Mucosa of stomach (tissue), 1 donor: ENCODE data around the gene PLCB1.

Experiments
- H3K27me3 ChIP-seq: one replicate; pipeline ENCODE4 v1.7.0; 2013; ENCODE audit warnings: mild to moderate bottlenecking, low read length; ENCODE audit not compliant: control insufficient read depth, insufficient read depth
- H3K36me3 ChIP-seq: one replicate; pipeline ENCODE4 v1.7.0; 2013; ENCODE audit warnings: low read length; ENCODE audit not compliant: control insufficient read depth, insufficient read depth
- H3K4me1 ChIP-seq: one replicate; pipeline ENCODE4 v1.7.0; 2013; ENCODE audit warnings: mild to moderate bottlenecking, low read length; ENCODE audit not compliant: control insufficient read depth, insufficient read depth
- H3K4me3 ChIP-seq: one replicate; pipeline ENCODE4 v1.7.0; 2013; ENCODE audit warnings: low read length
- H3K9ac ChIP-seq: one replicate; pipeline ENCODE4 v1.7.0; 2013; ENCODE audit warnings: mild to moderate bottlenecking, low read length, moderate library complexity
- H3K9me3 ChIP-seq: one replicate; pipeline ENCODE4 v1.7.0; 2013; ENCODE audit warnings: mild to moderate bottlenecking, low read length, moderate library complexity; ENCODE audit not compliant: control insufficient read depth
- donor health status: Pancreatic carcinoma.

PLCB1 gene

GRCh38 chr20:8901237-8902025, 769.4 kb downstream of the PLCB1 start:
- no peaks in the 10 kb centered on the region for H3K27me3 ChIP-seq
- no peaks in the 10 kb centered on the region for H3K9me3 ChIP-seq
- H3K36me3 ChIP-seq: no peaks in the 10 kb centered on the region
- no peaks in the 10 kb centered on the region for H3K4me1 ChIP-seq
- H3K9ac ChIP-seq: no peak overlapping the region
- no peak overlapping the region for H3K4me3 ChIP-seq

GRCh38 chr20:8903655-8904605, 771.9 kb downstream of the PLCB1 start:
- H3K4me1 ChIP-seq: no peaks in the 10 kb centered on the region
- no peak overlapping the region for H3K4me3 ChIP-seq
- no peaks in the 10 kb centered on the region for H3K36me3 ChIP-seq
- no peaks in the 10 kb centered on the region for H3K9me3 ChIP-seq
- H3K9ac ChIP-seq: no peak overlapping the region
- no peaks in the 10 kb centered on the region for H3K27me3 ChIP-seq

DNA sequence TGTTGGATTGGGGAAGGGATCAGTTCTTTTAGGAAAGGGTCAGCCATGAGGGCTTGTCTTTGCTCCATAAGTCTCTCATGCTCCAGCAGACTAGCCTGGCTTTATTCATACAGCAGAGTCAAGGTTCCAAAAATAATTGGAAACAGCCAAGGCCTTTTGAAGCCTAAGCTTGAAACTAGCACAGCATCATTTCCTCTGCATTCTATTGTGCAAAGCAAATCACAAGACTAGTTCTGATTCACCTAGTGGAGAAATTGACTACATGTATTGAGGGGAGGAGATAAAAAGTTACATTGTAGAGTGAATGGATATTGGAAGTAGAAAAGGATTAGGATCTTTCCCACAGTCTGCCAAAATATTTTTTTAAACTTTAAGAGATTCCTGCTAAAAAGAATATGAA, 777.5 kb downstream of the PLCB1 start:
- H3K9me3 ChIP-seq: no peaks in the 10 kb centered on the region
- H3K36me3 ChIP-seq: no peaks in the 10 kb centered on the region
- no peaks in the 10 kb centered on the region for H3K4me1 ChIP-seq
- no peaks in the 10 kb centered on the region for H3K27me3 ChIP-seq
- no peak overlapping the region for H3K9ac ChIP-seq
- no peak overlapping the region for H3K4me3 ChIP-seq

- no peaks in the 10 kb centered on the region for H3K4me1 ChIP-seq
- H3K9me3 ChIP-seq: no peaks in the 10 kb centered on the region
- no peak overlapping the region for H3K4me3 ChIP-seq
- no peaks in the 10 kb centered on the region for H3K27me3 ChIP-seq
- H3K36me3 ChIP-seq: no peaks in the 10 kb centered on the region
- H3K9ac ChIP-seq: no peak overlapping the region
These were observed 780.0 kb downstream of the PLCB1 start for GRCh38 chr20:8912096-8912495.

DNA sequence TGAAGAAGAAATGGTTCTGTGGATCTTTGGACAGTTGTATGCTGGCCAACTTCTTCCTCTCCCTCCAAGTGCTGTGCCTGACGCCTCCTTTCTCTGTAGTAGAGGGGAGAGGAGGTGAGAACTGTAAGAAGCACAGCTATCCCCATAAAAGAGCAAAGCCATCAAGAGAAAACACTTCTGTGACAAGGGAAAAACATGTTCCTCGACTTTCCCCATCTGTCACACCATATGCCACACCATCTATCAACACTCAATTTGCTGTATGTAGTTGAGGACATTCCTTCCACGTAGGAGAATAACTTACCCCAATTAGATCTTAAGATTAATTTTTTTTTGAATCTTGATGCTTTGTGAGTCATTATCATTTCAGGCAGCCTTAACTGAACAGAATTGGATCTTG, 780.7 kb downstream of the PLCB1 start:
- no peaks in the 10 kb centered on the region for H3K27me3 ChIP-seq
- H3K9me3 ChIP-seq: no peaks in the 10 kb centered on the region

GRCh38 chr20:8913456-8913855, 781.4 kb downstream of the PLCB1 start:
- H3K4me3 ChIP-seq: no peak overlapping the region
- no peaks in the 10 kb centered on the region for H3K27me3 ChIP-seq
- H3K9me3 ChIP-seq: no peaks in the 10 kb centered on the region
- H3K36me3 ChIP-seq: no peaks in the 10 kb centered on the region
- H3K4me1 ChIP-seq: no peaks in the 10 kb centered on the region
- H3K9ac ChIP-seq: no peak overlapping the region

More for the DNA sequence above, 780.7 kb downstream of the PLCB1 start:
- no peaks in the 10 kb centered on the region for H3K36me3 ChIP-seq
- H3K9ac ChIP-seq: no peak overlapping the region
- H3K4me3 ChIP-seq: no peak overlapping the region
- no peaks in the 10 kb centered on the region for H3K4me1 ChIP-seq

DNA sequence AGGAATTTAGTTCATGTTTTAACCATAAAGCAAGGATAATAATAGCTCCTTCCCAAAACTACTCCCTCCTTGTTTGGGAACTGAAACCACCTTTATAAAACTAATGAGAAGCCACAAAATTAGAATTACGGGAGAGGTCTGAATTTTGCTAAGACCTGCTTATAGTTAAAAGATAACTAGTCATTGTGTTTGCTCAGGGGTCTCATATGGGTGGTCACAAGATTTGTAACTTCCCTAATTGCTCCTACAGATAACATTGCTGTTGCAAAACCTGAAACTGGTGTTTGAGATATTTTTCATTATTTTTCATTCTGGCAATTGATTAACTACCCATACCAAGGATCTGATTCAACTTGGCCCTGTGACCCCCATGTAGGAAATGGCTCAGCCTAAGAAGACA, 782.4 kb downstream of the PLCB1 start:
- Histone ChIP-seq H3K4me1 (no peaks in the 10 kb centered on the region), H3K36me3 (no peaks in the 10 kb centered on the region), H3K9me3 (no peaks in the 10 kb centered on the region), H3K27me3 (no peaks in the 10 kb centered on the region), H3K9ac (no peak overlapping the region), H3K4me3 (no peak overlapping the region)

- Histone ChIP-seq H3K4me3 (no peak overlapping the region), H3K9me3 (no peaks in the 10 kb centered on the region), H3K4me1 (no peaks in the 10 kb centered on the region), H3K9ac (no peak overlapping the region), H3K27me3 (no peaks in the 10 kb centered on the region), H3K36me3 (no peaks in the 10 kb centered on the region)
These were observed 785.0 kb downstream of the PLCB1 start for GRCh38 chr20:8917084-8917483.

DNA sequence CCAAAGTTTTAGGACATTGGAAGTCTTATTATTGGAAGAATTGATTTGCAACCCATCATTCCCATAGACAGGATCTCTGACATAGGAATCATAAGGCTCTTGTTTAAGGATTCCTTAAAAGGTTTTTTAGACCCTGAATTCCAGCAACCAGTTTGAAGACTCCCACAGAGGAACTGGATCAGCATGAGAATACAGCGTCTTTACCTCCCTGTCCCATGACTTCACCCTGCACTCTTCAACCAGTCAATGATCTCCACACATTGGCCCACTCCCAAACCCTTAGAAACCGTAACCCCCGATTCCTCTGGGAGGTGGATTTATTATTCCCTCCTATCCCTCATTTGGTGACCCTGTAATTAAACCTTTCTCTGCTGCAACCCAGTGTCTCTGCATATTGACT, 786.1 kb downstream of the PLCB1 start:
- Histone ChIP-seq H3K4me1 (no peaks in the 10 kb centered on the region), H3K27me3 (no peaks in the 10 kb centered on the region), H3K9me3 (no peaks in the 10 kb centered on the region)

GRCh38 chr20:8924539-8924938, 792.5 kb downstream of the PLCB1 start:
- H3K4me1 ChIP-seq: no peaks in the 10 kb centered on the region
- H3K9me3 ChIP-seq: no peaks in the 10 kb centered on the region
- H3K4me3 ChIP-seq: no peak overlapping the region
- H3K36me3 ChIP-seq: no peaks in the 10 kb centered on the region
- no peak overlapping the region for H3K9ac ChIP-seq
- no peaks in the 10 kb centered on the region for H3K27me3 ChIP-seq

More for the DNA sequence above, 786.1 kb downstream of the PLCB1 start:
- Histone ChIP-seq H3K36me3 (no peaks in the 10 kb centered on the region), H3K9ac (no peak overlapping the region), H3K4me3 (no peak overlapping the region)

- no peaks in the 10 kb centered on the region for H3K4me1 ChIP-seq
- no peaks in the 10 kb centered on the region for H3K36me3 ChIP-seq
- H3K9ac ChIP-seq: no peak overlapping the region
- no peak overlapping the region for H3K4me3 ChIP-seq
- no peaks in the 10 kb centered on the region for H3K27me3 ChIP-seq
- no peaks in the 10 kb centered on the region for H3K9me3 ChIP-seq
These were observed 798.7 kb downstream of the PLCB1 start for GRCh38 chr20:8930726-8931125.
